ELR (cell line): ENCODE measurements around the gene TENM3.

Experiments
- DNase-seq: peaks from one replicate; pipeline ENCODE4 v3.0.0-alpha.2; 2015; ENCODE audit warnings: low read depth

The TENM3 gene

DNA sequence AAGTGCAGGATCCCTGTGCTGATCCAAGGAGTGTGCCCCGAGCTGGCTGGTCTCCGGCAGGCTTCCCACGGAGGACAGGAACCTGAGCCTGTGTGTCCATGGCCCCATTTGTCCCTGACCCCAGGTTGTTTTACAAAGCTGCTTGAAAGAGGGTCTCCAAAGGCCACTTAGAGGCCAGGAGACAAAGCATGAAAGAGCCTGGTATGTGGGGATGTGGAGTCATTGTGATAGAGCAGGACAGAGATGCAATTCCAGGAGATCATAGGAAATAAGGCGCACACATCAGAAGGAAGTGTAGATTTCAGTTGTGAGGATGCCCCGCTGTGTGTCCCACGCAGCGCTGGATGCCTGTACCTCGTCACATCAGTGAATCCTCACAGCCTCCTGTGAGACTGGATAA, 48.0 kb downstream of the TENM3 start:
- DNase-seq, result no peak

DNA sequence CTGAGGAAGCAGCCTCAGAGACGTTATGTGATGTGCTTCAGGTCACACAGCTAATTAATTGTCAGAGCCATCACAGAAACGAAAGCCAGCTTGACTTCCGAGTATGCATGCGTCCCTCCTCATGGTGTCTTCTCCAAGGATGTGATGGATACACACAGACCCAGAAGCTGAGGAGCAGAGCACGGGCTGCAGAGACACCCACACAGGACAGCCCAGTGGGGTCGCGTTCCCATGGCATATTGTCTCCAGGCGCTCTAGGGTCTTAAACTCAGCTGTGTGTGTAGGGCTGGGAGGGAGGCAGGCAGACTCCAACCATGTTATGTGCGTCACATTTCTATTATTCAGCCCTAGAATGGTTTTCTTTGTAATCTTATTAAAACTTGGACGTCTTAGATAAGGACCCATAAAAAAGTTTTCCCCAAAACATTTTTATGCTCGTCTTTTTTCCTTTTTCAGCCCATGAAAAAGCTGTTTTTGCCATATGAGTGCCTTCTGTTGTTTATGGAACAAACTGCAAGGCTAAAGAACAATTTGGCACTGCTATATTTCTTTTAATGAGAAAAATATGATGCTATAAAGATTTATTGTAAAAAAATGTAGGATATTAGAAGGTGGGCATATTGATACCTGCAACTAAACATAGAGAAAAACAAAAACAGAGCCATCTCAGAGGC, 48.5 kb downstream of the TENM3 start:
- DNase-seq, result no peak

DNA sequence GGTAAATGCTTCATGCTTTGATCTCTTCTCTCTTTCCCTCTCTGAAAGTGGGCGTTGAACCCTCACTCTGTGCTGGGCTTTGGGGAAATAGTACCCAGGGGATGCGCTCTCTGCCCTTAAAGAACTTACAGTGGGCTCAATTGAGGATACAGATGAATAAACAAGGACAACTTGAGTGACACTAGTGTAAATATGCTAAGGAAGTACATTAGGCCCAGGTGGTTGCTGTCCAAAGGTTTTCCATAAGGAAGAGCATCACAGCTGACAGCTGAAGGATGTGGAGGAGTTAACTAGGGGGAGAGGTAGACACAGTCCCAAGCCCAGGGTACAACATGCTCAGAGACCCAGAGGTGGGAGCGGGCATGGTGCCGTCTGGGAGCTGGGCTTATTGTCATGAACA, 49.4 kb downstream of the TENM3 start:
- DNase-seq, result no peak

DNA sequence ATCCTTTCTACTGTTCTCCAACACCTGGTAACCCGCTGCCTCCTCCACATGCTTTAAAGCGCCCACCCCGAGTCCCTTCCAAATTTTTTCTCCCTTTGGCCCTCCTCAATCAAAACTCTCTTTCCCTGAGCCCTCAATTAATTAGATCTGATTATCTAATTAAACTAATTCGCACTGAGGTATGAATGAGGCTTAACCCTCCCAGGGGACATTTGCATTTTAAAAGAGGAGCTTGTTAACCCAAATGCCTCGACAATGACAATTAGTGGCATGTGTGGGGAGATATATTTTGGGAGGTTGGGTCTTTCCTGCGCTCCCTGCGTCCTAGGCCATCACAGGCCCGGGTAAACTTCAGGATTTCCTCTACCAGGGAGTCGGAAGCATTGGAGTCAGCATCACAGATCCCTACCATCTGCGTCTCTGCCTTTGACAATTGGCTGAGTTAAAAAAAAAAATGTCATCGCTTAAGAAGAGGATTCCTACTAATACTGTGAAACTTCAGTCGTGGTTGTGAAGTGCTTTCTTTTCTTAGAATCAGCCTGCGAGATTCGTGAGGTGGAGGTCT, 50.6 kb downstream of the TENM3 start:
- no peak for DNase-seq

DNA sequence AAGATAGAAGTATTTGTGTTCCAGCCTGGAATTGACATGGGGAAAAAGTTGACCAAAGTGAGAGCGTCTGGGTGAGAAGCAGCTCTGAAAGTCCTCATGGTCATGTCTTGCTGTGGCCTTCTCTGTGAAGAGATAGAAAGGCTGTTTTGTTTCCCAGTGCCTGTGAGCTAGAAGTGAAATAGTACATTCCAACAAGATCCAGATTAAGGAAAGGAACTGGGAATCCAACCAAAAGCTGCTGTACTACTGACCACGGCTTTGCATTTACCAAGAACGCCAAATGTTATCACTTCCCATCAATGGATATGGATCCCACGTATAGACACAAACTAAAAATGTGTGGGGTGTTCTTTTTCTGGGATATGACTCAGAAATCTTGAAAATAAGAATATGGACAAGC, 51.2 kb downstream of the TENM3 start:
- no peak for DNase-seq

DNA sequence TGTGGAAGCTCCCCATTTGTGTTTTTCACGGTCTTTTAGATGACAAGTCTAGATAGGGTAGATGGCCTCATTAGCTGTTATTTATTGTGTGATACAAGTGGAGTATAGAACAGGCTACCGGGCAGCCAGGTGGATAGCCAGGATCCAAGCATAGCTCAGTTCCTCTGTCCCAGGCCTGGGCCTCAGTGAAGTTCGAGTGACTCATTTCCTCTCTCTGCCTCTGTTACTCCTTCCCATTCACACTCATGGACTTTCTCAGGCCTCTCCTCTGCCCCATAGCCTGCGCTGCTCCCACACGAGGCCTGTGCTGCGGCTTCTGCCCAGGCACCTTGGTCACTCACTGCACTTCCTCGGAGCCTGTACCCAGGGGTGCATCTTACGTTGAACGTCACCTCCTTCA, 54.5 kb downstream of the TENM3 start:
- peak; percentile 60 for DNase-seq

DNA sequence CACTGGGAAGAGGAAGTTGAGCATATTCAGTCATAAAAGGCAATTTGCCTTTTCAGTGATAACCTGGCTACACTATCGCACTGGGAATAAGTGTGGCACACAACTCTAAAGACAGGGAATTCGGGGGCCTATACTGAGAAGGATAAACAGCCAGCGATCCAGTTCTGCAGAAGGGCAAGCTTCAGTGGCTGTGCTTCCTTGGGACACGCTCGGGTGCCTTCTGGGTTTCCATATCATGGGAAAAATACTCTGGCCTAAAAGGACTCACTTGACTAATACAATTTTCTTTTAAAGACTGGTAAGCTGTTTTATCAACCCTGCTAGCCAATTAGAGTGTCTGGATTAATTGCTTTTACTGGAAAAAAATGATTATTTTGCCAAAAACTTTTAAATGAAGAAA, 58.5 kb downstream of the TENM3 start:
- no peak for DNase-seq

DNA sequence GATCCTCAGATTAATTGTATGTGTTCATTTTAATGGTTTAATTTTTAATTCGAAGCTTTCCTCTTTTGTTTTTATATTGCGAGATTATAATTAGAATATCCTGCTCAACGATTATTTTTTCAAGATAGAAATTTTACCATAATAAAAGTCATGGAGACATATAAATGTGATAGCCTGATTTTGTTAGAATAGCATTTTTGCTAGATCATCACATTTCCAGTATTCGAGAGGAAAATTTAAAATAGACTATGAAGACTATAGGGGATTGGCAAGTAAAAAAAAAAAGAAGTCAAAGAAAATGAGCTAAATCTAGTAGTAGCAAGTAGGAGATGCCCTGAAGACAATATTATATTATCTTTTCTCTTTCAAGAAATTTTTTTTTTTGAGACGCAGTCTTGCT, 60.6 kb downstream of the TENM3 start:
- DNase-seq, result no peak

DNA sequence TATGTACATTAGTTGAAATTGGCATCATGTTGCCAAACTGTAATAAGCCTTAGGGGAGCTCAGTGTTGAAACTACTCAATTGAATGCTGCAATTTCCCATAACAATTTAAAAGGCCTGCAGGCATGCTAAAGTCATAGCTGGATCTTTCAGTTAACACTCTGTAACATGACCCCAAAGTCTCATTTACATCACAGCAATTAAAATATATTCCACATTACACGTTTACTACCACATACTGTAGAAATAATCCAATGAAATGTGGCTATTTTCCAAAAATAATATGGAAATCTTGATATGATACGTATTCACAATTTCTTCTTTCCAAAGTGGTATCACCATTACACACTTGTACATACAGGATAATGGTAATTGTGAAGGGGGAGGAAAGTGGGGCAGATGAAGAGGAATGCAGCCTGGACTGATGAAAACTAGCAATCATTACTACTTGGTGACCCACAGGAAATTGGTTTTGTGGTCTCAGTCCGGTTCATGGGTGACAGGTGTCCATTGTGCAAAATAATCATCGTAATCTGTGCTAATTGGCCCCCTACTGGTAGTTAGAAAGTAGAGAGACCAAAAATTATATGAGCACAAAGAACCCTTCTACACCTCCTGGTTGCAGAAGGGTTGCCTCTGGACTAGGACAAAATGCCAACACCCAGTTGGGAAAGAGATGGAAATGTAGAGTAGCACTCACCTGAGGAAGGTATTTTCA, 63.7 kb downstream of the TENM3 start:
- DNase-seq, result peak; percentile 20

DNA sequence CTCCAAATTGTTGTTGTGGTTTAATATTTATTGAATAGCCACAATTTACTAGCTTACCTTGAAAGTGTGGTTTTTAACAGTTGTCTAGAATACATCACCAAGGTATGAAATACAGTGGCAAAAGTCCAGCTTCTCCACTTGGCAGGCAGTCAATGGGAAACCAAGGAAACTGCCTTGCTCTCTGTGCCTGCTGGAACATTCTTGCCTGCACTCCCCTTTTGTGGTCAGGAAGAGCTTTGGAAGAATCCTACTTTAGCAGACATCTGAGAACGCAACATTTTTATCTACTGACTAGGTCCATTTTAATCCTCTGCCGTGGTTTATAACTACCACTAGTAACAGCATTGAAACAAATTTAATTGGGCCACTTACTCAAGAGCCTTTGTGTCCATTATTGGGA, 64.5 kb downstream of the TENM3 start:
- peak; percentile 76 for DNase-seq

DNA sequence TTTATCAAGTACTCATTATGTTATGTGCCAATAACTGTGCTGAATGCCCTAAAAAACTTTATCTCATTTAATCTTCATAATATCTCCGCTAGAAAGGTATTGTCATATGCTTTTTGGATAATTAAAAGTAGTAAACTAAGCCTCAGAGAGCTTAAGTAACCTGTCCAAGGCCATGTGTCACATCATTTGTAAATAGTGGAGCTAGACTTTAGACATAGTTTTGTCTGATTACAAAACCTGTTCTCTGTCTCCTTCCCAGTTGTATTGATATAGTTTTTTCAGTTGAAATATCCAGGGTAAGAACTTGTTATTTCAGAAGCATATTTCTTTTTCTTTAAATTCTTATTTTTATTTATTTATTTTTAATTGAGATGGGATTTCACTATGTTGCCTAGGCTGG, 66.7 kb downstream of the TENM3 start:
- DNase-seq, result no peak

DNA sequence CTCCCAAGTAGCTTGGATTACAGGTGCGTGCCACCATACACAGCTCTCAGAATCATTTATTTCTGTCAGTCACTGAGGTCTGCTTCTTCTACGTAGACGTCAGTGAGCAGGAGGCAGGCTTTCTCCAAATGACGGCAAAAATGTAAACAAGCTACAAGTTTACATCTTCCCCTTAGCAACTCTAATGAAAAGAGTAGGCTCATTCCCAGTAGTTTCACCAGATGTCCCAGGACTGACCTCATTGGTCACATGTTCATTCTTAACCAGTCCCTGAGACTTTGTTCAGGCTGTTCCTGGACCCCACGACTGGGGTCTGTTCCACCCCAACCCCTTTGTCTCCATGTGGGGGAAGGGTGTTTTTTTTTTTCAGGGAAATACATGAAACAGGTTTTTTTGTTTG, 67.1 kb downstream of the TENM3 start:
- no peak for DNase-seq

DNA sequence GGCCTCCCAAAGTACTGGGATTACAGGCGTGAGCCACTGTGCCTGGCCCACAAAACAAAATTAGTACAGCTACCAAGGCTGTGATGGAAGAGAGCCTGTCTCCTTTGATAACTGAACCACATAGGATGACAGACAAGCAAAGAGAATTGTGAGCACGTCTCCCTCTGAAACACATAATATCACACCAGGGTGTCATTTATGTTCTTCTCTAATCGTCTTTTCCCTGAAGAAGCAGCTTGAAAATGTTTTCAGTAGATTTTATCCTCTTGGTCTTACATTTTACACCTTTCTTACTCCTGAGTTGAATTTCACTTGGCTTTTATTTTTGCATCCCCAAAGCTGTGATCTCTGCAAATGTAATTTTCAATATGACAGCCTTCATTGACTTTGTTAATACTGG, 67.8 kb downstream of the TENM3 start:
- no peak for DNase-seq

DNA sequence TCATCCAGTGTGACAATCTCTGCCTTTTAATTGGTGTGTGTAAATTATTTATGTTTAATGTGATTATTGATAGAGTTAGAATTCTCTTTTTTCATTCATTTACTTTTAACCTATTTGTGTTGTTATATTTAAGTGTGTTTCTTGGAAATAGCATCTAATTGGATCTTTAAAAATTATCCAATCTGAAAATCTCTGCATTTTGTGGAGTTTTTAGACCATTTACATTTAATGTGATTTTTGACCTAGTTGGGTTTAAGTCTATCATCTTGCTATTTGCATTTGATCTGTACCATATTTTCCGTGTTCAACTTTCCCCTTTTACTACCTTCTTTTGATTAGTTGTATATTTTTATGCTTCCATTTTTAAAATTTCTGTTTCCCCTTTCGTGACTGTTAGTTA, 71.3 kb downstream of the TENM3 start:
- DNase-seq, result no peak

DNA sequence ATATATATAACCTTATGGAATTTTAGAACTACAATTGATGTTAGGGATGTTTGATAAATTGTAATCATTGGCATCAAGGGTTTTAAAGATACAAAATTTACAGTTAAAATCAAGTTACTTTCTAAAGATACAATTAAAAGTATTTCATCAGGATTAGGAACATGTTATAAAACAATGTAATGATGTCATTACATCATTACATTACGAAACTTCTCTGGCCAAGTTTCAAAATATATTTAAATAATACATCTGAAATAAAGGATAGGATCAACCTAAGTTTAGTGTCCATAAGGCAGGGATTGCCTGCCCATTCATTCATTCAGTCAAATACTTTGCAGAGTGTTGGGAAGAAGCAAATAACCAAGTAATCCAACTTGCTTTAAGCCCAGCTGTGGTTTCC, 75.1 kb downstream of the TENM3 start:
- DNase-seq, result no peak

DNA sequence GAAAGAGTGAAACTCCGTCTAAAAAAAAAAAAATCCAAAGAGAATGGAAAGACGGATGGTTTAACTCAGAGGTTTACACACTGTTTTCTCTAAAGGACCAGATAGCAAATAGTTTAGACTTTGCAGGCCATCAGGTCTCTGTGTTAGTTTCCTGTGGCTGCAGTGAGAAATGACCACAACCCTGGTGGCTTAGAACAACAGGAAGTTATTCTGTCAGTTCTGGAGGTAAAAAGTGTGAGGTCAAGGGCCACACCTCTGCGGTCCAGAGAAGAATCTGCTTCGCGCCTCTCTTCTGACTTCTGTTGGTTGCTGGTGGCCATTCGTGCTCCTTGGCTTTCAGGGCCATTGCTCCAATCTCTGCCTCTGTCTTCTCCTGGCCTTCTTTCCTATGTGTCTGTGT, 76.9 kb downstream of the TENM3 start:
- no peak for DNase-seq

DNA sequence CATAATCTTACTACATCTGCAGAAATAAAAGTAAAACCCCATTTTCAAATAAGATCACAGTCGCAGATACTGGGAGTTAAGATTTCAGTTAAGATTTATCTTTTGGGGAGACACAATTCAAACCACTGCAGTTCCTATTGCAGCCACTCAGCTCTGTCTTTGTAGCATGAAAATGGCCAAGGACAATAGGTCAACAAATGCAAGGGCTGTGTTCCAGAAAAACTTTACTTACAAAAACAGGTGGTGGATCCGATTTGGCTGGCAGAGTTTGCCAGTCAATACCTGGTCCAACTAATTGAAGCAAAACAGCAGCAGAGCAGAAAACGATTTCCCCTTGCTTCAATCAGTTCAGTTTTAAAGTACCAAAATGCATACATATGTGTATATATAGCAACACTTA, 77.4 kb downstream of the TENM3 start:
- DNase-seq, result no peak

DNA sequence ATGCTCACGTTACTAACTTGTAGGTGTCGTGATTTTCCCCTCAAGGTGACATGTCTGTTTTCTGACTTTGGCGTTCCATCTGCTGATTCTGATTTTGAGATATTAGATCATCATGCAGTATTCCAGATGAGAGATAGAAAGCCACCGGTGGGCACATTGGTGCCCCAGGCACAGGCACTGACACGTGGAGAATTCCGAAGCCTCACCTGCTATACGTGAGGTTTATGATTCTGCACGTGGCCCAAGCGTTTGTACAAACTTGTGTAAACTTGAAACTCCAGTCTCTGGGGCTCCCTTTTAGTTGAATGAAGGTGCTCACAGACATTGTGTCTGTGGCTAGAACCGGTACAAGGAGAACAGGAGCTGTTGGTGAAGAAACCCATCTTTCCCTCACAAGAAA, 81.1 kb downstream of the TENM3 start:
- DNase-seq, result no peak

DNA sequence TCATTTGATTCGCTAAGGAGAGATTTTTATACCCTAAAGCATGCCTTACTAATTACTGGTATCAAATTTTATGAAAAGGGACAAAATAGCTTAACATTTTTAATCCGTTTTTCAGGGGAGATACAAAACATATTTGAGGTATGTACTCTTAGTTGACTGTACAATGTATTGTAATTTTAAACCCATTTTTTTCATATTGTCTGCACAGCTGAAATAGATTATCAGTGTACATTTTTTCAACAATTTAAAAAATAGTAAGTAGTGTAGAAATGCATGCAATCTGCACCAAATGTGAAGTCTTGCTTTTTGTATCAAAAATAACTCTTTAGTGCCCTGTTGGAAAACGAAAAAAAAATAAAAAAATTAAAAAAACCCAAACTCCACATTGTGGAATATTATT, 82.2 kb downstream of the TENM3 start:
- no peak for DNase-seq

DNA sequence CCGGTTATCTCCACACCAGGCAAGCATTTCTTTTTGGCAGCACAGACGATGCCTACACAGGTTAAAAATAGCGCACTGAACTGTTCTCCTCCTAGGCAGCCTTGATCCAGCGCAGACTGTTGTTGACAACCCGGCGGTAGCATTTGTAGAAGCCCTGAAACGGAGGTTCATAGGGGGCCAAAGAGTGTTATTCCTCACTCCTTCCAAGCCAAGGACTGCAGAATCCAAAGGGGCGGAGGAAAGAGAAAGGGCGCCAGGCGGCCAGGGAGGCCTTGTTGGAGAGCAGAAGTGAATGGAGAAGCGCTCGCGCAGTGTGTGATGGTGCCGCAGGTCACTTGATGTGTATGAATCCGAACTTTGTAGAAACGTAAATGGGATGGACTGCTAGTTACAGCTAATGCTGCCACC, 82.7 kb downstream of the TENM3 start:
- no peak for DNase-seq

DNA sequence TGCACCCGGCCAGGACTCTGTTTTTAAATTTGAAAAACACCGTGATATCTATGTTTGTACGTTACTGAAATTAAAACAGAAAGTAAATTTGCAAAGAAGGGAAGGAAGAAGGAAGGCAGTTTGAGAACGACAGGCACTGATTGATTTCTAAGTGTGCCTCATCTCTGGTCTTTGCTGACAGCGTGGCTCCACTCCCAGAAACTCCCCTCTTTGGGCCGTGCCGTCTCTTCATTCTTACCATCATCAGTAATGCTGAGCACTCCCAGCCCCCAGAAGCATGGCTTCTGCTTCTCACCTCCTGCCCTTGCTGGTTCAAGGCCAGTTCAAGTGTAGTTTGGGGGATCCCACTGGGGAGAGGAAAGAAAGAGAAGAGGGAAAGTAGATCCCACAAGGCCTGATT, 85.3 kb downstream of the TENM3 start:
- no peak for DNase-seq

DNA sequence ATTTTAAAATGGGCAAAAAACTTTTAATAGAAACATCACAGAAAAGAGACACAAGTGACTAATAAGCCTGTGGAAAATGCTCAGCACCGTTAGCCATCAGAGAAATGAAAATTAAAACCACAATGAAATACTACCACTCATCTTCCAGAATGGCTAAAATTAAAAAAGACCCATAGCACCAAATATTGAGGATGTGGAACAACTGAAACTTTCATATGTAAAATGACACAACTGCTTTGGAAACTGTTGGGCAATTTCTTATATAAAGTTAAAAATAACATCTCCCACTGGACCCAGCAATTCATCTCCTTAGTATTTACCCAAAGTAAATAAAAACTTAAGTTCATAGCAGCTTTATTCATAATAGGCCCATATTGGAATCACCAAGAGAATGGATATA, 94.2 kb downstream of the TENM3 start:
- DNase-seq, result no peak

DNA sequence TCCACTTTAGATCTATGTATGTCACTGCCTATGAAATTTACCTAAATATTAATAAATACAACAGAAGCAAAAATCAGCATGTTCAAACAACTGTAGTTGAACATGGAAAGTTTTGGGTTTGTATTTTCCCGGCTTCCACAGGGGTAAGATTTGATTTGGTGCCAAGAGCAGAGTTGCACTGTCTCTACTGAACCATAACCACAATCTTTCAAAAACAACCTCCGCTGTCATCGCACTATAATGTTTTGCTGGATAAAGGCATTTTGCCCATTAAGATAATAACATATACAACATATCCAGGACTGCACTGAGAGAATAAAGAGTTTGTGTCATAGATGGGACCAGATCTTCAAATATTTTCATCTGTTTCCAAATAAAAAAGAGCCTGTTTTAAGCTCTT, 94.9 kb downstream of the TENM3 start:
- DNase-seq, result no peak

DNA sequence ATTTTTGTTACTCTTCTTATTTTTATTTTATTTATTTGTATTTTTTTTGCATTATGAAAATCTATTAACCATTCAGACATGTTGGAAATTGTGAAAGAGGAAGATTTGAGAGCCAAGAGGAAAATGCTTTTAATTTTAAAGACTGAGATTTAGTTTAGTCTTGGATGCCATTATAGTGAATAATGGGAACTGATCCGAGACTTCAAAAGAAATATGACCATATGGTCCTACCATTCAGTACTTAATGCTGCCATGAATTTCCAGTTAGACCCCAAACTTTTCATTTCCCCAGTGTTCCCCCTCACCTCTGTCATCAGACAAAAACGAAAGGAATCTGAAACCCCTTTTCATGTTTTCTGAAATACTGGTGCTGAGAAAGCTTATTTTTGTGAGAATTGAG, 95.5 kb downstream of the TENM3 start:
- no peak for DNase-seq
